Uterus (tissue), 2 donors: ENCODE data around the gene LFNG.

Source experiments
- CTCF ChIP-seq, 4 experiments: fragments of 200-600 bp in 2 of 4; fragments of 450-650 bp in 2 of 4; sonication (generic) in 2 of 4; IDR thresholded peaks; one replicate each; pipeline ENCODE4 v1.5.1; 2016 to 2019; ENCODE audit warnings: antibody characterized with exemption in 4 of 4, mild to moderate bottlenecking in 2 of 4, moderate library complexity in 1 of 4
- POLR2A ChIP-seq, 2 donors: fragments of 450-650 bp; IDR thresholded peaks; one replicate each; pipeline ENCODE4 v1.6.1; 2016; ENCODE audit warnings: antibody characterized with exemption in 2 of 2, mild to moderate bottlenecking in 1 of 2, moderate library complexity in 1 of 2

DNA sequence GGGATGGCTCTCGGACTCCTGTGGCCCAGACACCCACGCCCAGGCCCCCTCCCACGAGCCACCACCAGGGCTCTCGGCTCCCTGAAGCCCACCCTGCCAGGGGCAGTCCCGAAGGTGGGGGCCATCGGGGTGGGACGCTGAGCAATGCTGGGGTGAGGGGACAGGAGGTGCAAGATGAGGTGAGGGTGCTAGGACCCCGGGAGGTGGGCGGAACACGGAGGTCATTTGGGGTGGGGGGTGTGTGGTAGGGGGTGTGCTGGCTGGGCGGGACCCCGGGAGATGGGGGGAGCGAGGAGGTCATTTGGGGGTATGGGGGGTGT lies 17.0 kb upstream of the LFNG start:
- TF ChIP-seq CTCF (IDR thresholded peaks at IDR 0.05) = no peak
- no peak for TF ChIP-seq POLR2A (IDR thresholded peaks at IDR 0.05)
